AG04449 (cell line): Measurements from ENCODE around the gene SEC62.

Source experiments
- CTCF ChIA-PET: fragments of 350-600 bp; formaldehyde crosslinking; extraction: SDS; loops from one replicate; lab custom pipeline; 2021; ENCODE audit warnings: antibody characterized with exemption; lab: Yijun Ruan, JAX
- POLR2A ChIA-PET: fragments of 400-600, 350-600 bp; formaldehyde crosslinking; extraction: SDS; loops from one replicate; lab custom pipeline; 2020; ENCODE audit warnings: antibody characterized with exemption, inconsistent platforms; lab: Yijun Ruan, JAX
- DNase-seq: peaks from one replicate; pipeline ENCODE4 v3.0.0-alpha.2; 2010; ENCODE audit warnings: low read depth, low spot score
- H3K4me3 ChIP-seq: 2 replicates; pipeline ENCODE4 v1.5.1; 2011; ENCODE audit warnings: low read depth, mild to moderate bottlenecking, control low read depth, low read length
- CTCF ChIP-seq: IDR thresholded peaks from one replicate; pipeline ENCODE4 v1.5.1; 2011; ENCODE audit warnings: mild to moderate bottlenecking, moderate library complexity, low read length, control low read depth, inconsistent platforms; ENCODE audit not compliant: insufficient read depth; ENCODE audit errors: missing control alignments

Gene SEC62

GRCh38 chr3:169965562-169966427 is 812 bp upstream of the SEC62 start:
- POLR2A ChIA-PET, result interaction anchor here (0.5 to 1.4 kb wide), 2 partner anchors 194 to 197 kb away, joined by 3 to 4 read pairs; partner anchors contain the start of gene ACTRT3
- CTCF ChIA-PET, result interaction anchor here (0.7 to 1.6 kb wide), 5 partner anchors 7 to 154 kb away, joined by 3 to 4 read pairs (median 3); no protein-coding TSS in a partner anchor
- no peak for DNase-seq

GRCh38 chr3:169966951-169967915 is 626 bp downstream of the SEC62 start:
- ChIA-PET CTCF (interaction anchor here (0.7 to 1.6 kb wide), 5 partner anchors 8 to 206 kb away, joined by 3 to 4 read pairs (median 3); partner anchors contain the start of gene TERC), POLR2A (interaction anchor here (0.9 to 1.4 kb wide), 3 partner anchors 9 to 195 kb away, joined by 3 to 5 read pairs (median 4); partner anchors contain the start of genes LRRC34 and LRRIQ4)
- peak overlapping the region; percentile 82 for H3K4me3 ChIP-seq
- no peak for TF ChIP-seq CTCF
- no peak for DNase-seq

More at GRCh38 chr3:169965562-169966427, 812 bp upstream of the SEC62 start:
- H3K4me3 ChIP-seq, result peak overlapping the region; percentile 82
- no peak for TF ChIP-seq CTCF

- ChIA-PET POLR2A (no interaction called here), CTCF (interaction anchor here (0.7 to 1.0 kb wide), 2 partner anchors 204 to 207 kb away, joined by 3 read pairs; partner anchors contain the start of gene TERC)
Observed at GRCh38 chr3:169968224-169968885, 1.7 kb downstream of the SEC62 start.

GRCh38 chr3:169969174-169970095 is 2.8 kb downstream of the SEC62 start:
- no peak for TF ChIP-seq CTCF
- H3K4me3 ChIP-seq, result no peak overlapping the region
- DNase-seq, result no peak
- ChIA-PET POLR2A (no interaction called here), CTCF (no interaction called here)

More at GRCh38 chr3:169968224-169968885, 1.7 kb downstream of the SEC62 start:
- peak overlapping the region; percentile 82 for H3K4me3 ChIP-seq
- no peak for TF ChIP-seq CTCF
- DNase-seq, result no peak

GRCh38 chr3:169970847-169971246 is 4.2 kb downstream of the SEC62 start:
- H3K4me3 ChIP-seq, result no peak overlapping the region
- no peak for TF ChIP-seq CTCF
- CTCF ChIA-PET, result no interaction called here
- POLR2A ChIA-PET, result no interaction called here
- no peak for DNase-seq
